ENCODE data around the gene COL11A1.
"Not testable (repeated sequence)": the region's sequence is repeated elsewhere in the genome, so short reads cannot be mapped to it uniquely, and the experiment has no call there.

COL11A1 gene

GRCh38 chr1:103108376-103109150 is at the start of gene COL11A1:
TSS of gene COL11A1 (minus strand) at chr1:103108522. CDS start at chr1:103108178, 344 bp downstream.
- no peak for DNase-seq

- DNase-seq: no peak
Measured at GRCh38 chr1:103156966-103157365, 48.6 kb upstream of the COL11A1 start.

- no peak for DNase-seq
Measured at GRCh38 chr1:103146166-103146565, 37.8 kb upstream of the COL11A1 start.

- no peak for DNase-seq
Measured at GRCh38 chr1:103145449-103145848, 37.1 kb upstream of the COL11A1 start.

- no peak for DNase-seq
Measured at GRCh38 chr1:103144681-103145080, 36.4 kb upstream of the COL11A1 start.

GRCh38 chr1:103142461-103142860 is 34.1 kb upstream of the COL11A1 start:
- no peak for DNase-seq

GRCh38 chr1:103129796-103130195 is 21.5 kb upstream of the COL11A1 start:
- DNase-seq: no peak

- no peak for DNase-seq
Measured at GRCh38 chr1:103129255-103129654, 20.9 kb upstream of the COL11A1 start.

- not testable (repeated sequence) for DNase-seq
Measured at GRCh38 chr1:103128256-103128655, 19.9 kb upstream of the COL11A1 start.

- no peak for DNase-seq
Measured at GRCh38 chr1:103125219-103125618, 16.9 kb upstream of the COL11A1 start.

GRCh38 chr1:103122983-103123720 is 14.8 kb upstream of the COL11A1 start:
- no peak for DNase-seq

- no peak for DNase-seq
Measured at GRCh38 chr1:103120981-103121380, 12.7 kb upstream of the COL11A1 start.

GRCh38 chr1:103112546-103112945 is 4.2 kb upstream of the COL11A1 start:
- DNase-seq: no peak

- no peak for DNase-seq
Measured at GRCh38 chr1:103111926-103112325, 3.6 kb upstream of the COL11A1 start.

- no peak for DNase-seq
Measured at GRCh38 chr1:103110701-103111100, 2.4 kb upstream of the COL11A1 start.

GRCh38 chr1:103109311-103109920 is 1.1 kb upstream of the COL11A1 start:
- DNase-seq: no peak

- DNase-seq: no peak
Measured at GRCh38 chr1:103107741-103108375, 464 bp downstream of the COL11A1 start.

- DNase-seq: peak in 1 of 2 experiments; percentile 12
Measured at GRCh38 chr1:103106426-103107341, 1.6 kb downstream of the COL11A1 start.

GRCh38 chr1:103101399-103101798 is 6.9 kb downstream of the COL11A1 start:
- no peak for DNase-seq

GRCh38 chr1:103089221-103089620 is 19.1 kb downstream of the COL11A1 start:
- no peak for DNase-seq

GRCh38 chr1:103087256-103087655 is 21.1 kb downstream of the COL11A1 start:
- DNase-seq: no peak

GRCh38 chr1:103084181-103084580 is 24.1 kb downstream of the COL11A1 start:
- DNase-seq: no peak
